ENCODE results near the gene MUC2. TPM values are rescaled to one million over a fixed set of nuclear protein-coding genes. Genes with fewer than 3 reads are reported as not detected.

The MUC2 gene
- total and polyA plus RNA-seq, 7 donors, result 2.5 to 248 (median 15.4) TPM; not detected in 1

DNA sequence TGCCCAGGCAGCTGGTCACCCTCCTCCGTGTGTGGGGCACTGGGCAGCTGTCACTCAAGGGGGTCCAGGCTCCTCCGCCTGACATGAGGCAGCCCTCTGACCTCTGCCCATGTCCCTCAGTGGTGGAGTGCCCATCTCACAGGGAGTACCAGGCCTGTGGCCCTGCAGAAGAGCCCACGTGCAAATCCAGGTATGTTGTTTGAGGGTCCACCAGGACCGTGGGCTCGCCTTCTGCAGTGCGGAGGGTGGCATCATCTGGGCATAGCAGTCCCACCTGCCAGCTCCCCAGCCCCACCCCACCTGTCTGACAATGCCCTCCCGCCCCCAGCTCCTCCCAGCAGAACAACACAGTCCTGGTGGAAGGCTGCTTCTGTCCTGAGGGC, 30.5 kb downstream of the MUC2 start:
- TF ChIP-seq POLR2A (IDR thresholded peaks at IDR 0.05) (no peak), EP300 (IDR thresholded peaks at IDR 0.05) (no peak)
- TF ChIP-seq, protein P1, sequence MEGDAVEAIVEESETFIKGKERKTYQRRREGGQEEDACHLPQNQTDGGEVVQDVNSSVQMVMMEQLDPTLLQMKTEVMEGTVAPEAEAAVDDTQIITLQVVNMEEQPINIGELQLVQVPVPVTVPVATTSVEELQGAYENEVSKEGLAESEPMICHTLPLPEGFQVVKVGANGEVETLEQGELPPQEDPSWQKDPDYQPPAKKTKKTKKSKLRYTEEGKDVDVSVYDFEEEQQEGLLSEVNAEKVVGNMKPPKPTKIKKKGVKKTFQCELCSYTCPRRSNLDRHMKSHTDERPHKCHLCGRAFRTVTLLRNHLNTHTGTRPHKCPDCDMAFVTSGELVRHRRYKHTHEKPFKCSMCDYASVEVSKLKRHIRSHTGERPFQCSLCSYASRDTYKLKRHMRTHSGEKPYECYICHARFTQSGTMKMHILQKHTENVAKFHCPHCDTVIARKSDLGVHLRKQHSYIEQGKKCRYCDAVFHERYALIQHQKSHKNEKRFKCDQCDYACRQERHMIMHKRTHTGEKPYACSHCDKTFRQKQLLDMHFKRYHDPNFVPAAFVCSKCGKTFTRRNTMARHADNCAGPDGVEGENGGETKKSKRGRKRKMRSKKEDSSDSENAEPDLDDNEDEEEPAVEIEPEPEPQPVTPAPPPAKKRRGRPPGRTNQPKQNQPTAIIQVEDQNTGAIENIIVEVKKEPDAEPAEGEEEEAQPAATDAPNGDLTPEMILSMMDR (IDR thresholded peaks at IDR 0.05), result no peak
- intact Hi-C loops (cut with DNase I), result no loop called here
- no peaks in the 10 kb centered on the region for H3K36me3 ChIP-seq
- H3K4me1 ChIP-seq, result no peaks in the 10 kb centered on the region
- WGBS, 2 donors, result 86 to 94% methylated on average over 7 of the region's 7 CpGs
- H3K27ac ChIP-seq, result no peak overlapping the region
- no peak overlapping the region for H3K4me3 ChIP-seq
- no peaks in the 10 kb centered on the region for H3K9me3 ChIP-seq
- DNase-seq, result no peak
- peaks cover 0 to 32% (median 3%) of the 10 kb centered on the region in 3 donors for H3K27me3 ChIP-seq

DNA sequence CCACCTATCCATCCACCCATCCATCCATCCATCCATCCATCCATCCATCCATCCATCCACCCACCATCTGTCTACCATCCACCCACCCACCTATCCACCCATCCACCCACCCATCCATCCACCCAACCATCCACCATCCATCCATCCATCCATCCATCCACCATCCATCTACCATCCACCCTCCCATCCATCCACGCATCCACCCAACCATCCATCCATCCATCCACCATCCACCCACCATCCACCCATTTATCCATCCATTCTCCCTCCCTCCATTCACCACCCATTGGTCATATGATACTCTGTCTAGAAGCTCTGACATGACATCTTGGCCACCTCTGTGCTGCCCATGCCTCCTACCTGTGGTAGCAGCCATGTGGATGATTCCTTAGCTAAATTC, 31.7 kb downstream of the MUC2 start:
- TF ChIP-seq EP300 (IDR thresholded peaks at IDR 0.05) (no peak), POLR2A (IDR thresholded peaks at IDR 0.05) (no peak), POLR2AphosphoS5 (IDR thresholded peaks at IDR 0.05) (no peak)
- TF ChIP-seq, protein P1 (IDR thresholded peaks at IDR 0.05), result no peak
- H3K36me3 ChIP-seq, result no peaks in the 10 kb centered on the region
- intact Hi-C loops (cut with DNase I), result no loop called here
- no peak overlapping the region for H3K4me3 ChIP-seq
- H3K9me3 ChIP-seq, result no peaks in the 10 kb centered on the region
- no peaks in the 10 kb centered on the region for H3K4me1 ChIP-seq
- 93 to 99% methylated on average over 1 of the region's 1 CpG for WGBS, 2 donors
- no peak overlapping the region for H3K27ac ChIP-seq
- H3K27me3 ChIP-seq, result peaks cover 0 to 37% (median 3%) of the 10 kb centered on the region in 3 donors
- DNase-seq, result no peak

DNA sequence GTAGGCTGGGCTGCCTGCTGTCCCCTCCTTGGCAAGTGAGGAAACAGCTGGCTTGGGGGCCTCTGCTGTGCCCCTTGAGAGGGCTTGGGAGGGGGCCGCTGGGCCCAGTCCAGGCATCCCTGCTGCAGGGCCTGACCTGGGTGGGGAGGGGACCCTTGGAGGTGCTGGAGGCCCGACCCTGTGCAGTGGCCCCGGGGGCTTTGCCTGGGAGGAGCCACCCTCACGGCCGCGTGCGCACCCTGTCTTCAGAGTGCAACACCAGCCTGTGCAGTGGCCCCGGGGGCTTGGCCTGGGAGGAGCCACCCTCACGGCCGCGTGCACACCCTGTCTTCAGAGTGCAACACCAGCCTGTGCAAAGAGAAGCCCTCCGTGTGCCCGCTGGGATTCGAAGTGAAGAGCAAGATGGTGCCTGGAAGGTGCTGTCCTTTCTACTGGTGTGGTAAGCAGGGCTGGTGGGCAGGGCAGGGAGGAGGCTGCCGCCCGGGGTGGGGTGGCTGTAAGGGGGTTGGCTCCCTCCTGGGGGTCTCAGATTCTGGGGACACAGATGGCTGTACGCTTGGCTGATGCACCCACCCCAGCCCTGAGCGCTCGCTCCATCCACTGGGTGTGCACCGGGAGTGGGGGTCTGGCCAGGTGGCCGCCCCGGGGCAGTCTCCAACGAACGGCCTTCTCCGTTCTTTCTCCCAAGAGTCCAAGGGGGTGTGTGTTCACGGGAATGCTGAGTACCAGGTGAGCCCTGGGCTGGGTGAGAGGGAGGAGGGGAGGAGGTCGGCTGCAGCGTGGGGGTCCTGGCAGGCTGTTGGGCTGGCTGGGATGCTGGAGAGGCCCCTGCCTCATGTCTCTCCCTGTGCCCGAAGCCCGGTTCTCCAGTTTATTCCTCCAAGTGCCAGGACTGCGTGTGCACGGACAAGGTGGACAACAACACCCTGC, 32.9 kb downstream of the MUC2 start:
- Histone ChIP-seq H3K27ac (no peak overlapping the region), H3K27me3 (peaks cover 0 to 37% (median 6%) of the 10 kb centered on the region in 3 donors), H3K9me3 (no peaks in the 10 kb centered on the region), H3K36me3 (no peaks in the 10 kb centered on the region), H3K4me1 (no peaks in the 10 kb centered on the region), H3K4me3 (no peak overlapping the region)
- intact Hi-C loops (cut with DNase I), result no loop called here
- no peak for DNase-seq
- 80 to 86% methylated on average over 32 of the region's 32 CpGs for WGBS, 2 donors
- no peak for TF ChIP-seq EP300 (IDR thresholded peaks at IDR 0.05)
- TF ChIP-seq, protein P1 (IDR thresholded peaks at IDR 0.05), result no peak
- no peak for TF ChIP-seq POLR2A (IDR thresholded peaks at IDR 0.05)
- no peak for TF ChIP-seq POLR2AphosphoS5 (IDR thresholded peaks at IDR 0.05)

DNA sequence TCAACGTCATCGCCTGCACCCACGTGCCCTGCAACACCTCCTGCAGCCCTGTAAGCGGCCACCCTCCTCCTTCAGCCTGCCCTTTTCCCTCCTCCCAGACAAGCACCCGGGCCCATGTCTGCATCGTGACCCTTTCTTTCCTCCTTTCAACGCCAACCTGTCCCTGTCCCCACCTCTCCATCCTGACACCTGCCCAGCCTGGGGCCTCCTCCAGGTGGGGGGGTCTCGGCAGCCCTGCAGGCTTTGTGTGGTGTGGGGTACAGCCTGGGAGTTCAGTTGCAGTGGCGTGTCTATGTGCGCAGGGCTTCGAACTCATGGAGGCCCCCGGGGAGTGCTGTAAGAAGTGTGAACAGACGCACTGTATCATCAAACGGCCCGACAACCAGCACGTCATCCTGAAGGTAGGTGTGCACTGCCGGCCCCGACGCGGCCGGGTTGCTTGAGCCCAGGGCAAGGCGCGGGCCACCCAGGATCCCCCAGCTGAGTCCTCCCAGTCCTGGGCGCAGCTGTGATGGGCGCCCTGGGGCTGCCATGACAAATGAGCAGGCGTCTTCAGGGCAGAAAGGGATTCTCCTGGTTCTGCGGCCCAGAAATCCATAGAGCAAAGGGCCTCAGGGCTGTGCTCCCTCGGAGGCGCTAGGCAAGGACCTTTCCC, 33.7 kb downstream of the MUC2 start:
- peaks cover 0 to 37% (median 6%) of the 10 kb centered on the region in 3 donors for H3K27me3 ChIP-seq
- WGBS, 2 donors, result 86 to 90% methylated on average over 29 of the region's 29 CpGs
- no peak for DNase-seq
- H3K27ac ChIP-seq, result no peak overlapping the region
- H3K36me3 ChIP-seq, result no peaks in the 10 kb centered on the region
- H3K9me3 ChIP-seq, result no peaks in the 10 kb centered on the region
- H3K4me3 ChIP-seq, result no peak overlapping the region
- no peaks in the 10 kb centered on the region for H3K4me1 ChIP-seq
- intact Hi-C loops (cut with DNase I), result no loop called here
- TF ChIP-seq POLR2A (IDR thresholded peaks at IDR 0.05), result no peak
- TF ChIP-seq, protein P1 (IDR thresholded peaks at IDR 0.05), result no peak
- TF ChIP-seq POLR2AphosphoS5 (IDR thresholded peaks at IDR 0.05), result no peak
- no peak for TF ChIP-seq EP300 (IDR thresholded peaks at IDR 0.05)

Data from sigmoid colon (tissue), 7 donors.